Breast epithelium (tissue), 3 donors: ENCODE measurements around the gene RFX1.

Experiments used
- POLR2AphosphoS5 ChIP-seq, 3 donors: sonication (generic); formaldehyde crosslinking; IDR thresholded peaks; one replicate each; pipeline ENCODE4 v1.6.1; 2017; ENCODE audit warnings: antibody characterized with exemption in 3 of 3
- TF ChIP-seq, protein P1 (sequence below), 3 donors: fragments of 450-650 bp; IDR thresholded peaks; one replicate each; pipeline ENCODE4 v1.5.1; 2016 to 2017; ENCODE audit warnings: antibody characterized with exemption in 3 of 3, mild to moderate bottlenecking in 3 of 3, moderate library complexity in 3 of 3

DNA sequence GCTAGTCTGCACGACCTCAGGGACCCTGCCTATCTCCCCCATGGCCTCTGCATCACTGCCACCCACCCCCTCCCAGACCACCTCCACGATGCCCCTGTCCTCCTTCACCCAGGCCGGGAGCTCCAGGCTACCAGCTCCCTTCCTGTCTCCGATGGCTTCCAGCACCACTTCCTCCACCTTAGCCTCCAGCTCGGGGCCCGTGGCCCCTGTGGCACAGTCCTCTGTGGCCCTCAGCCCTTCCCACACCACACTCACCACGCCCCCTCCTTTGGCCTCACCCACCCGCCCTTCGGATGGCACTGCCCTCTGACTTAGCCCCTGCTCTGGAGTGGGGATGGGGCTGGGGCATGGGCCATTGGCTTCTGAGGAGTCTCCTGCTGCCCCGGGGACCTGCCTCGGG lies 48.6 kb upstream of the RFX1 start:
- TF ChIP-seq, protein P1, sequence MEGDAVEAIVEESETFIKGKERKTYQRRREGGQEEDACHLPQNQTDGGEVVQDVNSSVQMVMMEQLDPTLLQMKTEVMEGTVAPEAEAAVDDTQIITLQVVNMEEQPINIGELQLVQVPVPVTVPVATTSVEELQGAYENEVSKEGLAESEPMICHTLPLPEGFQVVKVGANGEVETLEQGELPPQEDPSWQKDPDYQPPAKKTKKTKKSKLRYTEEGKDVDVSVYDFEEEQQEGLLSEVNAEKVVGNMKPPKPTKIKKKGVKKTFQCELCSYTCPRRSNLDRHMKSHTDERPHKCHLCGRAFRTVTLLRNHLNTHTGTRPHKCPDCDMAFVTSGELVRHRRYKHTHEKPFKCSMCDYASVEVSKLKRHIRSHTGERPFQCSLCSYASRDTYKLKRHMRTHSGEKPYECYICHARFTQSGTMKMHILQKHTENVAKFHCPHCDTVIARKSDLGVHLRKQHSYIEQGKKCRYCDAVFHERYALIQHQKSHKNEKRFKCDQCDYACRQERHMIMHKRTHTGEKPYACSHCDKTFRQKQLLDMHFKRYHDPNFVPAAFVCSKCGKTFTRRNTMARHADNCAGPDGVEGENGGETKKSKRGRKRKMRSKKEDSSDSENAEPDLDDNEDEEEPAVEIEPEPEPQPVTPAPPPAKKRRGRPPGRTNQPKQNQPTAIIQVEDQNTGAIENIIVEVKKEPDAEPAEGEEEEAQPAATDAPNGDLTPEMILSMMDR (IDR thresholded peaks at IDR 0.05), result no peak
- TF ChIP-seq POLR2AphosphoS5 (IDR thresholded peaks at IDR 0.05), result no peak
